Activated T-helper 9 cell treated with anti-CD3 and anti-CD28 coated beads, Interleukin-2, amount 50 U/mL, for 16 hours (primary cell): ENCODE measurements around the gene APOL6.

ENCODE experiments used
- DNase-seq: peaks from one replicate; pipeline ENCODE4 v3.0.0-alpha.2; 2020; ENCODE audit warnings: low read depth

Gene APOL6

DNA sequence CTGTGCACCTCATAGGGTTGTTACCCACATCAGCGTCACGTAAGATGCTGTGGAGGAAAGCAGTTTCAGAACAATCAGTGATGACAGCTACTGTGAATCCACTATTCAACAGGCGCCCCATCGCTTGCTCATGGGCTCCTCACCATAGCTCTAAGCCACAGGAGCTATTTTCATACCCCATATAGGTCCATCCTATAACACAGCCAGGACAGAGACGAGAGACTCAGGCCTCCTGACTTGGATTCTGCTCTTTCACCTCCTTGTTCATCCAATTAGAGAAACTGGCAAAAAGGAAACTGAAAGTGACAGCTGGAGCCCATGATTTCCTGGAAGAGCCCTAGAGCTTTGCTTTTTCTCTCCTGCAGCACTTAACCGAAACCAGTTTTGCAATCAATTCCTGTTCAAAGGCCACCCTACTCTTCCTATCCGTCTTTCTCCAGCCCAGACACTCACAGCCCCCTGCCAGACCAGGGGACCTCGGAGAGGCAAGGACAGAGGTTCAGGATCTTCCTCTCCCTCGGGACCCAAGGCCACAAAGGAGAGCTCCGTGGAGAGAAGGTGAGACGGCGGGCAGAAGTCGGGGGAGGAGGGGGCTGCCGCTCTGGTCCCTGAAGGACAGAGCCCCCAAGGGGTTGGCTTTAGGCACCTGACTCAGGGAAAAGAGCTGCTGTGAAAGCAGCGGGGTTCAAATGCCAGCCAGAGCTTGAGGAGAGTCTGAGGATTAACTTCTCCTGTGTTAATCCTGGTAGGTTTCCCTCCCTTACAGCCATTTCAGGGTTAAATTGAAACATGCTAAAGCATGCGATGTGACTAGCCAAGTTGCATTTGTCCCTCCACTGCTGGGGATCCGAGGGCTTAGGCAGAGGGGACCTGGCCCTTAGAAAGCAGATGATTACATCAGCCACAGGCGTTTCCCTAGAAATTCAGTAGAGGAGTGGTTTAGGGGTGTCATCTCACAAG lies at the start of gene APOL6:
Gene APOL6, plus strand, starts transcription at position 381 of the 960 bp plus-strand sequence. CDS start 7,980 bp downstream, outside the sequence.
- peak; percentile 40 for DNase-seq

DNA sequence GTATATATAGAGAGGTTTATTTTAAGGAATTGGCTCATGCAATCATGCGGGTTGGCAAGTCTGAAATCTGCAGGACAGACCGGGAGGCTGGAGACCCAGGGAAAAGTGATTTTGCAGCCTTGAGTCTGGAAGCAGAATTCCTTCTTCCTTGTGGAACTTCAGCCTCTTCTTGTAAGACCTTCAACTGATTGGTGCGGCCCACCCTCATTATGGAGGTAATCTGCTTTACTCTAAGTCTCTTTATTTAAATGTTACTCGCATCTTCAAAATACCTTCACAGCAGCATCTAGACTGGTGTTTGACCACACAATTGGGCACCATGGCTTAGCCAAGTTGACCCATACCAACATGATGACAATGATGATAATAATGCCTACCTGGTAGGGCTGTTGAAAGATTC lies 48.9 kb upstream of the APOL6 start:
- no peak for DNase-seq

- DNase-seq = no peak
Observed at GRCh38 chr22:35600476-35600875, 47.8 kb upstream of the APOL6 start.

- DNase-seq = no peak
Observed at GRCh38 chr22:35601013-35601580, 47.1 kb upstream of the APOL6 start.

DNA sequence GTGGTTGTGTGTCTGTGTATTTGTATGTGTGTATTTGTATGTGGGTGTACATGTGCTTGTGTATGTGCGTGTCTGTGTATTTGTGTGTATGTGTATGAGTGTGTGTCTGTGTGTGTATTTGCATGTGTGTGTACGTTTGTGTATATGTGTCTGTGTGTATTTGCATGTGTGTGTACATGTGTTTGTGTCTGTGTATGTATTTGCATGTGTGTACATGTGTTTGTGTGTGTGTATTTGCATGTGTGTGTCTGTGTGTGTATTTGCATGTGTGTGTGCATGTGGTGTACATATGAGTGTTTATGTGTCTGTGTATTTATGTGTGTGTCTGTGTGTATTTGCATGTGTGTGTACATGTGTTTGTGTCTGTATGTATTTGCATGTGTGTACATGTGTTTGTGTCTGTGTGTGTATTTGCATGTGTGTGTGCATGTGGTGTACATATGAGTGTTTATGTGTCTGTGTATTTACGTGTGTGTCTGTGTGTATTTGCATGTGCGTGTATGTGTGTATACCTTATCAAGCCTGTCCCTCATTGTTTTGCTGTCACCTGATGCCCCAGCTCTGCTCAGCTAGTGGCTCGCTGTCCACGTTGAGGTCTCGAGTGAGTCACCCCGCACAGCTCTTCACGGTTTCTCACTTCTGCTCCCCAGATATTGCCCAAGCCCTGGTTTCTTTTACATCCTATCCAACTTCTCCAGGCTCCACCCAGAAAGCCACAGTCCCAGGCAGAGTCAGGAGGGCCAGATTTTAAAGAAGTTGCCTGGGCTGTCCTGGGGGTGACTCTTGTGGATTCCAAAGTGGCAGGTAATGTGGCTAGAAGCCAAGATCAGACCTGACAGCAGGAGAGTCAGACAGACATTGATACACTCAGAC lies 46.3 kb upstream of the APOL6 start:
- no peak for DNase-seq

DNA sequence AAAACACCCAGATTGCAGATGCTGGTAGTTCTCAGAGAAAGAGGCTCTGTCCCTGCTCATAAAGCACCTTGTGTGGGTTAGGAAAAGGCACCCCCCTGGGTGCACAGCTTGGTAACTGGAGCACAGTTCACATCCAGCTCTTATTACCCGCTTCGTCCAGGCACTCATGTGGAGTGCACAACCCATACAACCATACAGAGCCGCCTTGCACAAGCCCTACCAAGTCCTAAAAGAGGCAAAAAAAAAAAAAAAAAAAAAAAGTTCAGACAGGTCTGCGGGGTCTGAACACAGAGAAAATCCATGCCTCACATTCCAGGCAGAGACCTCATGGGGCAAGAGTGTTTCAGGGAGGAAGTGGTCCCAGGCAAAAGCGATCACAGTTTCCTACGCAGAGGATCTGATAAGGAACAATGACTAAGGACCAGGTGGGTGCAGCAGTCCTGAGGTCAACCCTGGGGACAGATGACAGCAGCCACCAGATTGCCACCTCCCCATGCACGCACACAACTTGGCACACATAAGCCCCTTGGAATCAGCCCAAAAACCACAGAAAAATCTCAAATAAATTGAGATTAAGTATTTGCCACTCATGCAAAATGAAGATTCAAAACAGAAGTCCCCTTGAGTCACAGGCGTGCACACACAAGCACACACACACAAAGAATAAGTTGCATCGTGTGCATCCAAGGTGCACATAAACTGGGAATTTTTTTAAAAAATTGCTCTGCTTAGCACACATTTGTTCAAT lies 43.5 kb upstream of the APOL6 start:
- DNase-seq = no peak

DNA sequence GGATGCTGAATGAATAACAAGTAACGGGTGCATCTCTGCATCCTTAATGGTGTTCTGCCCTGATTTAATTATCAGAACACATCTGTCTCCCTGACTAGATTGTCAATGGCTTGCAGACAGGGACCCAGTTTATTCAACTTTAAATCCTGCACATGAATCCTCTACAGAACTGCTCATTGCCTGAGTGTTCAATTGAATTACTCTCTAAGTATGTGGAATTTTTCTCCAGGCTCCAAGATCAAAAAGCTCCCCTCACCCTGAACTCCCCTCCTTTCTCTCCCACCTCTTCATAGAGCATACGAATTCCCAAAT lies 42.9 kb upstream of the APOL6 start:
- DNase-seq = no peak

DNA sequence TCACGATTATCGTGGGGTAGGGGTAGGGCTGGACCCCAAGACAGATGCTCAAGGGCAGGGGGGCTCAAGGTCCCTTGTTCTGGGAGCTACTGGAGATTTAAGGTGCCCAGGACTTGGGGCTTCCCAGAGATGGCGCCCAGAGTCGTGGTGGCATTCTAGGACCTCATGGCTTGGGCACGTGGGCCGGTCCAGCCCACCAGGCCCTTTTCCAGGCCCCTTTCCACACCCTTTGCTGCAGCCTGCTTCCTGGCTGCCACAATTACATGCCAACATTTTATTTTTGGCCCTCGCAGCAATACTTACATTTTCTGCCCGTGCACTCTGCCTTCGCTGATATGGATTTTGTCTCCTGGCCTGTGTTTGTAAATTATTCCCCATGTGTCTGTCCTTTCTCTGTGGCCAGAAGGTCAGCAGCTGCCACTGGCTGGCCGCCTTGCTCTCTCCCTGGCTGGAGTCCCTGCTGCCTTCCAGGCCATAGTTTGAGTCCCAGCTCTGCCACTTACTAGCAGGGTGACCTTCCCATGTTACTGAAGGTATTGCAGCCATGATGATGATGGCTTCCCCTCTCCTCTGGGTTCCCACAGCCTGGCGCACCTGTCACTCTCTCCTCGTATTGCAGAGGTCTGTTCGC lies 42.3 kb upstream of the APOL6 start:
- DNase-seq = no peak

- no peak for DNase-seq
Observed at GRCh38 chr22:35606916-35607315, 41.3 kb upstream of the APOL6 start.

GRCh38 chr22:35608088-35608487 lies 40.2 kb upstream of the APOL6 start:
- DNase-seq = no peak

GRCh38 chr22:35609261-35609660 lies 39.0 kb upstream of the APOL6 start:
- no peak for DNase-seq

DNA sequence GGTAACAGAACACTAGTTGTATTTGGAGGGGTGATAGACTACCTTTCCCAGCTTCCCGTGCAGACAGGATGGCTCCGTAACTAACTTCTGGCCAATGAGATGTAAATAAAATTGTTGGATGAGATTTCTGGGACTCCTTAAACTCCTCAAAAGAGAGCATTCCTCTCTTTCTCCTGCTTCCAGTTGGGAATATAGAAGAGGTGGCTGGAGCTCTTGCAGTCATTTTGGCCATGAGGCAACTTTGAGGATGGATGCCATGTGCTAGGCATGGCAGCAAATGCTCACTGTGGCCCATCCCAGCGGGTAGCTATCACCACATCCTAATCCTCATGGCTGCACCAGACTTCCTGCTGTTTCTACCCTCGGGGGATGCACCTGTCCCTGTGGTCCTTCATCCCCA lies 38.5 kb upstream of the APOL6 start:
- no peak for DNase-seq

GRCh38 chr22:35610741-35611140 lies 37.5 kb upstream of the APOL6 start:
- DNase-seq = no peak

- DNase-seq = no peak
Observed at GRCh38 chr22:35611200-35611890, 36.9 kb upstream of the APOL6 start.

DNA sequence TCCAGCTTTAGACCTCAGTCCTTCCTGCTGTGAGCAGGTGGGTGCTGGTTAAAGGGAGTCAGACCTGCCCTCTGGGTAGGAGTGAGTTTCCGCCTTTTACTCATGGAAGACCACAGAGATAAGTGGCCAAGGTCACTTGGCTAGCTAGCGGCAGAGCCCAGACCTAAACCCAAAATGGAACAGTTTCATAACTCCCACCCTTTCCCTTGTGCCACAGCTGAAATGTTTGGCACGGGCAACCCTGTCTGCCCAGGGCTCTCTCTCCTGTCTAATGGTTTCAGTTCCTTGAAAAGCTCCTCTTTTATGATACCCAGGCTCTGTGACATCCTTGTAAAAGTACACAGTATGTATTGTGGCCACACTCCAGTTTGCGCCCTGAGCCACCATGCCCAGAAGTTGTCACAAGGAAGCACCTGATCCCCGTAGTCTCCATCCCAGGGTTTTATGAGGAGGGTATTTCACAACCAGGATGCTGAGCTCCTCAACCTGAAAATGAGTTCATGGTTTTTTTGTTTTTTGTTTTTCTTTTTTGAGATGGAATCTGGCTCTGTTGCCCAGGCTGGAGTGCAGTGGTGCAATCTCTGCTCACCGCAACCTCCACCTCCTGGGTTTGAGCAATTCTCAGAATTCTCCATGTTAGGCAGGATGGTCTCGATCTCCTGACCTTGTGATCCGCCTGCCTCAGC lies 36.2 kb upstream of the APOL6 start:
- no peak for DNase-seq

GRCh38 chr22:35612903-35613302 lies 35.3 kb upstream of the APOL6 start:
- DNase-seq = no peak

GRCh38 chr22:35614404-35614803 lies 33.8 kb upstream of the APOL6 start:
- no peak for DNase-seq

DNA sequence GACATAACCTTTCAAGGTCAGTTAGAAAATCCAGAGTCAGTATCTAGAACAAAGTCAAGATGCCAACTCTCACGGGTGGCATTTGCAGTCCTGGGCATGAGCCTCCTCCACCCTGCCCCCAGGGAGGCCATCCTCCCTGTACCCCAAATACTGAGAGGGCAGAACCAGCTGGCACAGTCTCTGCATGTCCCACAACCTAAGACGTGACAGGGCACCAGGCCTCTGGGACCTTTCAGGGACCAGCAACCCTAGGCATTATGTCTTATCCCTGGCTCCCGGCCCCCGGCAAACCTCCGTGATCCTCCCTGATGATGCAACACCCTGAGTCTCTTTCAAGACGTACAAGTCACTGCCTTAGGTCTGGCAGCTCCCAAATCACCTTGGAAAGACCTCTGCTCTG lies 33.1 kb upstream of the APOL6 start:
- no peak for DNase-seq

- no peak for DNase-seq
Observed at GRCh38 chr22:35616043-35616442, 32.2 kb upstream of the APOL6 start.

- no peak for DNase-seq
Observed at GRCh38 chr22:35617137-35617755, 31.0 kb upstream of the APOL6 start, which contains the start of gene MB. Gene MB (minus strand): TSS chr22:35617329. CDS start chr22:35617257, 72 bp downstream.
